GM18526 (cell line): ENCODE results near the gene MESP1.

ENCODE experiments used
- POLR2A ChIP-seq: IDR thresholded peaks from 3 replicates; pipeline ENCODE4 v1.6.1; 2011; ENCODE audit not compliant: insufficient read length; ENCODE audit errors: extremely low read depth

The MESP1 gene

GRCh38 chr15:89783861-89784685, 33.0 kb upstream of the MESP1 start:
- TF ChIP-seq POLR2A: no peak

GRCh38 chr15:89783111-89783860, 32.2 kb upstream of the MESP1 start:
- no peak for TF ChIP-seq POLR2A

- TF ChIP-seq POLR2A: no peak
Measured at GRCh38 chr15:89781891-89782618, 31.0 kb upstream of the MESP1 start.

GRCh38 chr15:89781055-89781454, 30.0 kb upstream of the MESP1 start:
- TF ChIP-seq POLR2A: no peak

- no peak for TF ChIP-seq POLR2A
Measured at GRCh38 chr15:89780601-89781000, 29.6 kb upstream of the MESP1 start.

- TF ChIP-seq POLR2A: no peak
Measured at GRCh38 chr15:89778861-89779260, 27.8 kb upstream of the MESP1 start.

- no peak for TF ChIP-seq POLR2A
Measured at GRCh38 chr15:89777782-89778380, 26.8 kb upstream of the MESP1 start.

GRCh38 chr15:89777073-89777751, 26.2 kb upstream of the MESP1 start:
- TF ChIP-seq POLR2A: no peak

- TF ChIP-seq POLR2A: no peak
Measured at GRCh38 chr15:89776274-89777072, 25.4 kb upstream of the MESP1 start, which contains the start of gene MESP2. Gene MESP2, plus strand, starts transcription at chr15:89776332. Its CDS starts 26 bp downstream, at chr15:89776358.

- no peak for TF ChIP-seq POLR2A
Measured at GRCh38 chr15:89775815-89776214, 24.8 kb upstream of the MESP1 start.

- TF ChIP-seq POLR2A: no peak
Measured at GRCh38 chr15:89774492-89774891, 23.4 kb upstream of the MESP1 start.

GRCh38 chr15:89772932-89773583, 22.0 kb upstream of the MESP1 start:
- TF ChIP-seq POLR2A: no peak

GRCh38 chr15:89770041-89770440, 19.0 kb upstream of the MESP1 start:
- TF ChIP-seq POLR2A: no peak
